ENCODE data around the gene LOXL3. TPM values are rescaled to one million over a fixed set of nuclear protein-coding genes. Genes with fewer than 3 reads are reported as not detected.

LOXL3 gene
- total and polyA plus RNA-seq, 12 donors = 3.6 to 26.4 (median 12.5) TPM

DNA sequence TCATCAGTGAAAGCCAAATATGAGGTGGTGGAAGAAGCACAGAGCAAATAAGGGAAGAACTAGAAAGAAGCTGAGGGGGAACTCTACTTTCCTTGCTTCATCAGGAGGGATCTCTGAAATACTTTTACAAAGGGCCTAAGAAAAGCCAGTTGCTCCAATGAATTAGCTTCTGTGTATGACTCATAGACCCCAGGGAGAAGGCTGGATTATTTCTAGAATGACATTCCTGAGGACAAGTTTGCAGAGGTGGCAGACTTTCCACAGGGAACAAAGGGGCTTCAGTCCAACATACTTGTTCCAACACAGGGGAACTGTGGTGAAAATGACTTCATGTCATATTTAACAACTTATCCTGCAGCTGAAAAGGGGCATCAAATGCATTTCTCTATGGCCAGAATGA, 29.8 kb upstream of the LOXL3 start:
- TF ChIP-seq, protein P1, sequence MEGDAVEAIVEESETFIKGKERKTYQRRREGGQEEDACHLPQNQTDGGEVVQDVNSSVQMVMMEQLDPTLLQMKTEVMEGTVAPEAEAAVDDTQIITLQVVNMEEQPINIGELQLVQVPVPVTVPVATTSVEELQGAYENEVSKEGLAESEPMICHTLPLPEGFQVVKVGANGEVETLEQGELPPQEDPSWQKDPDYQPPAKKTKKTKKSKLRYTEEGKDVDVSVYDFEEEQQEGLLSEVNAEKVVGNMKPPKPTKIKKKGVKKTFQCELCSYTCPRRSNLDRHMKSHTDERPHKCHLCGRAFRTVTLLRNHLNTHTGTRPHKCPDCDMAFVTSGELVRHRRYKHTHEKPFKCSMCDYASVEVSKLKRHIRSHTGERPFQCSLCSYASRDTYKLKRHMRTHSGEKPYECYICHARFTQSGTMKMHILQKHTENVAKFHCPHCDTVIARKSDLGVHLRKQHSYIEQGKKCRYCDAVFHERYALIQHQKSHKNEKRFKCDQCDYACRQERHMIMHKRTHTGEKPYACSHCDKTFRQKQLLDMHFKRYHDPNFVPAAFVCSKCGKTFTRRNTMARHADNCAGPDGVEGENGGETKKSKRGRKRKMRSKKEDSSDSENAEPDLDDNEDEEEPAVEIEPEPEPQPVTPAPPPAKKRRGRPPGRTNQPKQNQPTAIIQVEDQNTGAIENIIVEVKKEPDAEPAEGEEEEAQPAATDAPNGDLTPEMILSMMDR (IDR thresholded peaks at IDR 0.05) = no peak
- TF ChIP-seq POLR2A (IDR thresholded peaks at IDR 0.05) = no peak
- Histone ChIP-seq H3K27me3 (no peaks in the 10 kb centered on the region), H3K27ac (no peak overlapping the region), H3K9me3 (replicated peaks in 1 of 3) (no peaks in the 10 kb centered on the region), H3K4me3 (no peak overlapping the region), H3K4me1 (replicated peaks in 1 of 2) (no peaks in the 10 kb centered on the region), H3K36me3 (replicated peaks in 1 of 2) (no peaks in the 10 kb centered on the region)
- DNase-seq = no peak
- intact Hi-C loops (cut with DNase I) = loop anchor here in 1 of 2 donors (10.0 kb wide), 1 partner anchor 329 kb away; no protein-coding TSS in a partner anchor

DNA sequence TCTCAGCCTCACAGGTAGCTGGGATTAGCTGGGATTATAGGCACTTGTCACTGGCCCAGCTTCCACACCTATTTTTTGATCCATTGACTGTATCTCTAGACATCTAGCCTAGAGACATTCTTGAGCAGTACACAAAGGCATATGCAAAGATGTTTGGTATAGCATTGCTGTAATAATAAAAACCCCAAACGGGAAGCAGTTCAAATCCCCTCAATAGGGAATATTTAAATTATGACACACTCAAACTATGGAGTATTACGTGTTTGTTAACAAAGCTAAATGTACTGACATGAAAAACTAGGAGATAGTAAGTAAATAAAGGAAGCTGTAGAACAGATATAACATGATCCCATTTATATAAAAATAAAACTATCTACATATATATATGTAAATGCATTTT, 28.4 kb upstream of the LOXL3 start:
- no peaks in the 10 kb centered on the region for H3K27me3 ChIP-seq
- no peak overlapping the region for H3K27ac ChIP-seq
- TF ChIP-seq, protein P1 (IDR thresholded peaks at IDR 0.05) = no peak
- TF ChIP-seq POLR2A (IDR thresholded peaks at IDR 0.05) = no peak
- no peaks in the 10 kb centered on the region for H3K4me1 ChIP-seq (replicated peaks in 1 of 2)
- H3K36me3 ChIP-seq (replicated peaks in 1 of 2) = no peaks in the 10 kb centered on the region
- intact Hi-C loops (cut with DNase I) = loop anchor here in 1 of 2 donors (10.0 kb wide), 1 partner anchor 327 kb away; no protein-coding TSS in a partner anchor
- DNase-seq = no peak
- 57 to 80% (median 66%) methylated on average over 2 of the region's 2 CpGs for WGBS, 4 donors
- H3K9me3 ChIP-seq (replicated peaks in 1 of 3) = no peaks in the 10 kb centered on the region
- no peak overlapping the region for H3K4me3 ChIP-seq

DNA sequence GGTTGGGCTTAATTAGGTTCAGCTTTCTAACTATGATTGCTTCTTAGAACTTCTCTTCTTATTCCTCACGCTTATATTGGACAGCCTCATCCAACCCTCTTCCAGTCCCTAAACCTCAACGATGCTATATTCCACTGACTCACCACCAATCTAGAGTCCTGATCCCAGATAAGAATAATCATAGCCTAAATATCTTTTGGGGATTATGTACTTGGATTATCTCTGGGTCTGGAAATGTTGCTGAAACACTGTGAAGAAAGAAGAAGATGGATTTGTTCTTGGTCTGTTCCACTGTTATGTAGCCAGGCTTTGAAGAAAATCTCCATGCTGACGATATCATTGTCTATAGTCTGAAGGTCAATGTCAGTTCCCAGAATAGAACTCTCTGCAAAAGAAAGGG, 27.7 kb upstream of the LOXL3 start:
- TF ChIP-seq POLR2A (IDR thresholded peaks at IDR 0.05) = no peak
- TF ChIP-seq, protein P1 (IDR thresholded peaks at IDR 0.05) = no peak
- intact Hi-C loops (cut with DNase I) = loop anchor here in 1 of 2 donors (10.0 kb wide), 1 partner anchor 327 kb away; no protein-coding TSS in a partner anchor
- no peaks in the 10 kb centered on the region for H3K9me3 ChIP-seq (replicated peaks in 1 of 3)
- H3K36me3 ChIP-seq (replicated peaks in 1 of 2) = no peaks in the 10 kb centered on the region
- no peaks in the 10 kb centered on the region for H3K4me1 ChIP-seq (replicated peaks in 1 of 2)
- H3K27me3 ChIP-seq = no peaks in the 10 kb centered on the region
- no peak overlapping the region for H3K27ac ChIP-seq
- DNase-seq = no peak
- 54 to 63% (median 59%) methylated on average over 3 of the region's 3 CpGs for WGBS, 4 donors
- H3K4me3 ChIP-seq = no peak overlapping the region

DNA sequence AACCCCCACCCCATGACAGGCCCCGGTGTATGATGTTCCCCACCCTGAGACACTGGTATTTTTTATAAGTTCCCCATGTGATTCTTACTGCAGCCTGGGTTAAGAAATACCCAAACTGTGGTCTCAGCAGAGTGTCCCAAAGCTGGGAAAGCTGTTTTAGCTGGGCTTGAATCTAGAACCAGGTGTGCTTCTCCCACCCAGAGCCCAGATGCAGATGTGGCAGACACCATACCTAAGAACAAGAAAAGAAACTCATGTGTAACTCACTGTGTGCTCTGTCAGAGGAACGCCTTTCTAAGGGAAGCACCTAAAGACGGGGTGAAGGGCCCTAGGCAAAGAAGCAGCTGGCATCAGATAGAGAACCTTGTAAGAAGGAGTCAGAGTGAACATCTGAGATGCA, 24.7 kb upstream of the LOXL3 start:
- no peaks in the 10 kb centered on the region for H3K4me1 ChIP-seq (replicated peaks in 1 of 2)
- intact Hi-C loops (cut with DNase I) = no loop called here
- peak overlapping the region in 1 of 5 donors; percentile 62 for H3K27ac ChIP-seq
- H3K9me3 ChIP-seq (replicated peaks in 1 of 3) = no peaks in the 10 kb centered on the region
- DNase-seq = no peak
- no peaks in the 10 kb centered on the region for H3K27me3 ChIP-seq
- no peak overlapping the region for H3K4me3 ChIP-seq
- H3K36me3 ChIP-seq (replicated peaks in 1 of 2) = no peaks in the 10 kb centered on the region
- no peak for TF ChIP-seq POLR2A (IDR thresholded peaks at IDR 0.05)
- TF ChIP-seq, protein P1 (IDR thresholded peaks at IDR 0.05) = no peak
- 73 to 87% (median 84%) methylated on average over 3 of the region's 3 CpGs for WGBS, 4 donors

All from adrenal gland (tissue), 12 donors.